Neuron (in vitro differentiated cells): ENCODE data around the gene SYT1.

Source experiments
- H2AFZ ChIP-seq: one replicate; pipeline ENCODE4 v1.6.1; 2013; ENCODE audit warnings: low read depth, mild to moderate bottlenecking, inconsistent platforms, low read length, moderate library complexity
- H3K27me3 ChIP-seq: one replicate; pipeline ENCODE4 v1.6.1; 2013; ENCODE audit warnings: low read length; ENCODE audit not compliant: insufficient read depth
- H3K36me3 ChIP-seq: one replicate; pipeline ENCODE4 v1.6.1; 2013; ENCODE audit warnings: low read length; ENCODE audit not compliant: insufficient read depth
- H3K4me1 ChIP-seq: one replicate; pipeline ENCODE4 v1.6.1; 2013; ENCODE audit warnings: low read length; ENCODE audit not compliant: insufficient read depth
- H3K4me3 ChIP-seq: 2 replicates; pipeline ENCODE4 v1.5.1; 2013; ENCODE audit warnings: mild to moderate bottlenecking, low read length, moderate library complexity
- H3K9me3 ChIP-seq: one replicate; pipeline ENCODE4 v1.6.1; 2013; ENCODE audit warnings: low read length

Gene SYT1

DNA sequence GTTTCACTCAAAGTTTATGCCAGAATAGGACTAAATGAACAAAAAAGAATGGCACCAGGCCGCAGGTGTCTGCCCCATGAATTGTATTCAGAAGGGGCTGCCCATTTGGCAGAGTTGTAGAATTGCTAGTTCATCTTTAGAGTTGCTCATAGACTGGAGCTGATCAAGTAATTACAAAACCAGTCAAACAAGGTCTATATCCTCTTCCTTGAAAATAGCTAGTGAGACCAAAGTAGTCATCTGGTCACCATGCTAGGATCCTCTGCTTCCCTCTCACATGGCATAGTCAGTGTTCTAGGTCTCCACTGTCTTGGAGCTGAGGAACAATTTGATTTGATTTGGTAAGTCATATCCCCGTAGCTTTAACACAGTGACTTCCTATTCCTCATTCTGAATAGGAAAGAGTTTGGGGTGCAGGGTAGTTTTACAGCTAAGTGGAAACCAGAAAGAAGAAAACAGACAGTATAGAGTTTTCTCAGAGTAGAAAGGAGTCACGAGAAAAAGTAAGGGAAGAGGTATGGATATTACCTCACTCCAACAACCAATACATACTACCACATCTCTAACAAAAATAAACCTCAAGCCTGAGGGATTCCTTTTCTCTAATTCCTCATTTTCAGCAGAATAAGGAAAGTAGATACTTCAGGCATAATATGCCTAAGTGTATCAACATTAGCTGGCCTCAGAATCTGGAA, 574.1 kb downstream of the SYT1 start:
- H3K4me1 ChIP-seq = no peaks in the 10 kb centered on the region
- no peaks in the 10 kb centered on the region for H3K9me3 ChIP-seq
- no peaks in the 10 kb centered on the region for H3K27me3 ChIP-seq
- H3K36me3 ChIP-seq = no peaks in the 10 kb centered on the region
- H3K4me3 ChIP-seq = no peak overlapping the region
- H2AFZ ChIP-seq = no peak overlapping the region

DNA sequence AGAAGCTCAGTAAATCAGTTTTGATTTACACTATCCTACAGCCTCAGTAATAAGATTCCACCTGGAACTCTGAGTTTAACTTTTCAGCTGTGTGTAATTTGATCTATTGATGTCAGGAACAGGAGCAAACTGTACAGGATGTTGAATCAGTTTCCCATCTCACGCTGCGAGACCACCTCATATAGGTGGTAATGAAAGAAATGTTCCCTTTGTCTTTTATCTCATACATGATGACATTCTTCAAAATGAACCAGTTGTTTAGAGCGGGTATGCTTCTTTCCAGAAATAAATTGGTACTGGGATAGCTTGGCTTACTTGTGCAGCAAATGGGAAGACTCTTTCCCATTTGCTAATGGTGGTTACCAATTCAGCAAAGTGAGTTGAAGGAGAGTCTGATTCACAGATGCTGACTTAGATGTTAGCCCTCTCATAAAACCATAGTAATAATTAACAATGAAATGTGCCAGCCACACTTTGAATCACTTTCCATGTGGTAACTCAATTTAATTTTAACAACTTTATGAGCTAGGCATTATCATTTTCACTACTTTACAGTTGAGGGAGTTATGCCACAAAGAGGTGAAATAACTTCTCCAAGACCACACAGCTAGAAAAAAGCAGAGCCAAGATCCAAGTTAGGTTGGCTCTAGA, 574.7 kb downstream of the SYT1 start:
- Histone ChIP-seq H3K36me3 (peaks cover 4% of the 10 kb centered on the region), H2AFZ (no peak overlapping the region), H3K9me3 (no peaks in the 10 kb centered on the region), H3K27me3 (no peaks in the 10 kb centered on the region), H3K4me3 (no peak overlapping the region), H3K4me1 (no peaks in the 10 kb centered on the region)

DNA sequence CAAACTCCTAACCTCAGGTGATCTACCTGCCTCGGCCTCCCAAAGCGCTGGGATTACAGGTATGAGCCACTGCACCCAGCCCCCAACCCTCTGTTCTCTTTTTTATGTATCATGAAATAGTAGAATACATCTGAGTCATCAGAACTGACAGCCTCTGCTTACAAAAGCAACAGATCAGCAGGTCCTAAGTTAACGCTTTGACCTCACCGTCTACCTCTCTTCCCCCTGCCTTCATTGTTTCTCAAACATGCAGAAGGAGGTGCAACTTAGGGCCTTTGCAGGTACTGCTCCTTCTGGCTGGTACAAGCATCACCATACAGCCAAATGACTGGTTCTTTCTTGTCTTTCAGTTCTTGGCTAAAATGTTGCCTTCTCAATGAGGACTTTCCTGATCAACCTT, 577.0 kb downstream of the SYT1 start:
- H3K36me3 ChIP-seq = peaks cover 16% of the 10 kb centered on the region
- no peak overlapping the region for H2AFZ ChIP-seq
- no peak overlapping the region for H3K4me3 ChIP-seq
- H3K27me3 ChIP-seq = no peaks in the 10 kb centered on the region
- peaks cover 2% of the 10 kb centered on the region for H3K9me3 ChIP-seq
- no peaks in the 10 kb centered on the region for H3K4me1 ChIP-seq

DNA sequence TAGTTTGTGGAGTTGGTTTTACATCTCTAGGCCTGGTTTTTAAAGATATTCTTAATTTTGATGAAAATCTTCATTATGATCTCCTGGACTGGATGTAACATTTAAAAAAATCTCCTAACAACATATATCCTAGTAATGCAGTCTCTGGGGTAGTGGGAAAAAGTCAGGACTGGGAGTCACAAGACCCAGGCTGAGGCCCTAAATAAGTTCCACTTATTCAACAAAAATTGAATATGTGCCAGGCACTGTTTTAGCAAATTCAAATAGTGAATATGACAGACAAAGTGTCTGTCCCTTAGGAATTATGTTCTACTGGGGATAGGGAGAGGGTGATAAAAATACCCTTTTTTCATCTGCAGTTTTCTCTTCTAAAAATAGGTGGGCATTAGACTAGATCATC, 577.8 kb downstream of the SYT1 start:
- Histone ChIP-seq H2AFZ (no peak overlapping the region), H3K27me3 (no peaks in the 10 kb centered on the region), H3K4me3 (no peak overlapping the region), H3K36me3 (peaks cover 16% of the 10 kb centered on the region), H3K9me3 (peaks cover 2% of the 10 kb centered on the region), H3K4me1 (peaks cover 3% of the 10 kb centered on the region)

DNA sequence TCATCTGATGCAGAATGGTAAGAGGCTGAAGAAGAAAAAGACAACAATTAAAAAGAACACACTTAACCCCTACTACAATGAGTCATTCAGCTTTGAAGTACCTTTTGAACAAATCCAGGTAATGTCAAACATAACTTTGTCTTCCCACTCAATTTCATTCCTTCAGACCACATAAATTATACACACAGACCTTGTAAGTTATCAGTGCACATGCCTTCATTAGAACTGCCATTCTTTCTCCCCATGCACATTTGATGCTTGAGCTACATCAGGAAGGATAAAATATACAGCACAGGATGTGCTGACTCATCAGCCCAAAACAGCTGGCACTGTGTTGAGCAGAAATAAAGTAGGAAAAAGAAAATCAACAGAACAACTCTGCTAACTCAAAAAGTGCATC, 579.5 kb downstream of the SYT1 start:
- Histone ChIP-seq H3K4me1 (peaks cover 3% of the 10 kb centered on the region), H3K9me3 (peaks cover 2% of the 10 kb centered on the region), H3K36me3 (peaks cover 19% of the 10 kb centered on the region), H3K4me3 (no peak overlapping the region), H2AFZ (no peak overlapping the region), H3K27me3 (no peaks in the 10 kb centered on the region)

DNA sequence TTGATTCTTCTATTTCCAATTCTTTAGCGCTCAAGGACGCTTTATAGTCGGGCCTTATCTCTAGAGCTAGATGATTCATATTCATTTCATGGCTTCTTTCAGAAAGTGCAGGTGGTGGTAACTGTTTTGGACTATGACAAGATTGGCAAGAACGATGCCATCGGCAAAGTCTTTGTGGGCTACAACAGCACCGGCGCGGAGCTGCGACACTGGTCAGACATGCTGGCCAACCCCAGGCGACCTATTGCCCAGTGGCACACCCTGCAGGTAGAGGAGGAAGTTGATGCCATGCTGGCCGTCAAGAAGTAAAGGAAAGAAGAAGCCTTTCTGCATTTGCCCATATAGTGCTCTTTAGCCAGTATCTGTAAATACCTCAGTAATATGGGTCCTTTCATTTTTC, 584.2 kb downstream of the SYT1 start:
- Histone ChIP-seq H3K4me3 (no peak overlapping the region), H2AFZ (no peak overlapping the region), H3K27me3 (no peaks in the 10 kb centered on the region), H3K36me3 (peaks cover 24% of the 10 kb centered on the region), H3K9me3 (peaks cover 5% of the 10 kb centered on the region), H3K4me1 (peaks cover 6% of the 10 kb centered on the region)

DNA sequence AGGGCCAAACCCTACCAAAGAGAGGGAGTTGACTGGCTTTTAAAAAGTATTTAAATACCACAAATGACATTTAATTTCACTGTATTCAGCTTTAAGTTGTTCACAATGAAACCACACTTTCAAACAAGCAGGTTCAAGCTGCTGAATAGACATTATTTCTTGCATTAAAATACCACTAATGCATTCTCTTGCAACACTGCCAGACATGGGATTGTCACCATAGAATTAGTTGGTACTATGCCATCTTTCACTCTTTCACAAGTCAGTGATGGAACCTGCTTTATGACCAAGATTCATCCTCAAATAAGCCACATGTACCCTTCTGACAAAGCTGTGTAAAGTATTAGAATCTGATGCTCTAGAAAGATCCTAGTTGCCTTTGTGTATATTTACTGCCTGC, 586.8 kb downstream of the SYT1 start:
- no peak overlapping the region for H3K4me3 ChIP-seq
- H3K4me1 ChIP-seq = peaks cover 6% of the 10 kb centered on the region
- no peaks in the 10 kb centered on the region for H3K27me3 ChIP-seq
- peaks cover 8% of the 10 kb centered on the region for H3K36me3 ChIP-seq
- H2AFZ ChIP-seq = no peak overlapping the region
- H3K9me3 ChIP-seq = peaks cover 3% of the 10 kb centered on the region

DNA sequence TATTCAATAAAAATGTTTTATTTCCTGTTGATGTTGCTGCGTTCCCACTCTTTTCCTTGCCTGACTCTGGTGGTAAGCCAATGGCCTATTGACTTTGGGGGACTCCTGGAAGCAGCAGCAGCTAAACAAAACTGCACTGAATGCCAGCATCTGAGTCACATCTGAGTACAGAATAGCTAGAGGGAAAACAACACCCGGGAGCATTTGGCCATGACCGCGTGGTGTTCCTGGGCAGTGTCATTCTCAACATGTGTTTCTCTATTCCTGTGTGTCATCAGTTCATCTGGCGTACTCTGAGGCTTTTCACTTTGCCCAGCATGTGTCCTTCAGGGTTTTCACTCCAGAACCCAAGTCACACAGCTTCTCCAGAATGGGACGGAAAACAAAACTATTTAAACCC, 587.4 kb downstream of the SYT1 start:
- H3K4me3 ChIP-seq = no peak overlapping the region
- H3K9me3 ChIP-seq = peaks cover 3% of the 10 kb centered on the region
- H3K27me3 ChIP-seq = no peaks in the 10 kb centered on the region
- peaks cover 7% of the 10 kb centered on the region for H3K36me3 ChIP-seq
- H3K4me1 ChIP-seq = peaks cover 4% of the 10 kb centered on the region
- H2AFZ ChIP-seq = no peak overlapping the region

DNA sequence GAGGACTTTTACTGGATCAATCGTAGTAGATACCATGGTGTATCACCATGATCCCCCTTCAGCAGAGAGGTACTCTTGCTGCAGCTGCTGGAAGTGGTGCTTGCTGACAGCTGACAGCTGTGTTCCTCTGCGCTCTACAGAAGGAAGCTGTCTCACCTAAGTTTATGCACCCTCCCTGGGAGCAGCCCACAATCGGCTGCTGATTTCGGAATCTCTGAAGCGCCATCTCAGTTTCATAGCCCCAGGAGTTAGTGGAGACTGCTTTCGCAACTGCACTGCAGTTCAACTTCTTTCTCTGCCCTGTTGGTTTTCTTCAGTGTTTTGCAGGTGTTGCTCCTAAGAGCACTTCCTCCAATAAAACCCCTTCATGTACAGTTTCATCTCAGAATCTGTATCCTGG, 588.3 kb downstream of the SYT1 start:
- Histone ChIP-seq H3K4me3 (no peak overlapping the region), H3K36me3 (peaks cover 7% of the 10 kb centered on the region), H3K27me3 (no peaks in the 10 kb centered on the region), H2AFZ (no peak overlapping the region), H3K4me1 (peaks cover 3% of the 10 kb centered on the region), H3K9me3 (peaks cover 3% of the 10 kb centered on the region)

DNA sequence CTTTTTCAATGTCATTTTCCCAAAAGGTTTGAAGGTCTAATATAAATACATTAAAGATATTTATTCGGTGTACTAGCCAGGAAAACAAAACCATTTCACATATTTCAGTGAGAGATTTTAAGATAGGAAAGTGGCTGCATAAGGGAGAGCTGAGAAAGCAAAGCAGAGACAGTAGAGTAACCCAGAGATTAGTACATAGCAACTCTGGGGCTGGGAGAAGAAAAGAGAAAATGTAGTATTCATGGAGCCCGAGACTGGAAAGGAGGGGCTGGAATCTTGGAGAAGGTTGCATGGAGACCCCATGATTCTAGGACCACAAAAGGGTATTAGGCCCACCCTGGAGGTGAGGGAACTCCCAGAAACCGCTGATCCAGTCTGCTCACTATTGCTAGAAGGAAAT, 589.2 kb downstream of the SYT1 start:
- H3K27me3 ChIP-seq = no peaks in the 10 kb centered on the region
- no peak overlapping the region for H2AFZ ChIP-seq
- peaks cover 3% of the 10 kb centered on the region for H3K9me3 ChIP-seq
- H3K4me1 ChIP-seq = peaks cover 3% of the 10 kb centered on the region
- no peak overlapping the region for H3K4me3 ChIP-seq
- H3K36me3 ChIP-seq = peaks cover 7% of the 10 kb centered on the region

DNA sequence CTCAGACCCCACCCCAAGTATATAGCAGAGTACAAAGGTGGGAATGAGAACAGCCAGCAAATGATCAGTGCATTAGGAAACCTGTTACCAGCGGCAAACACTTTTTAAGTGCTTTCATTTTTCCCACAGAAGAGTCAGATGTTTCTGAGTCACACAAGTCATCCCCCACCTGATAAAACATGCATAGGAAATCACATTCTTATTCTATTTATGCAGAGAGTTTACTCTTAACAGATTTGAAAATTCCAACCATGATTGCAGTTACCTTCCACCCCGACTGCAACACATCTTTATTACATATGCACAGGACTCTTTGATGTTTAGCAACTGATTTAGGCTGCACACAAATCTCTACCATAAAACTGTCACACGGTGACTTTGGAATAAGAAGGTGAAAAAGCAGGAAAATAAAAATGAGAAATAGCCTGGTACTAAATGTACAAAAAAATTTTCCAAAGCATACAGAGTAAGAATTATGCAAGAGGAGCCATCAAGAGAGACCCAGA, 589.8 kb downstream of the SYT1 start:
- H2AFZ ChIP-seq = no peak overlapping the region
- H3K4me3 ChIP-seq = no peak overlapping the region
- no peaks in the 10 kb centered on the region for H3K27me3 ChIP-seq
- peaks cover 3% of the 10 kb centered on the region for H3K9me3 ChIP-seq
- peaks cover 3% of the 10 kb centered on the region for H3K36me3 ChIP-seq
- peaks cover 3% of the 10 kb centered on the region for H3K4me1 ChIP-seq

DNA sequence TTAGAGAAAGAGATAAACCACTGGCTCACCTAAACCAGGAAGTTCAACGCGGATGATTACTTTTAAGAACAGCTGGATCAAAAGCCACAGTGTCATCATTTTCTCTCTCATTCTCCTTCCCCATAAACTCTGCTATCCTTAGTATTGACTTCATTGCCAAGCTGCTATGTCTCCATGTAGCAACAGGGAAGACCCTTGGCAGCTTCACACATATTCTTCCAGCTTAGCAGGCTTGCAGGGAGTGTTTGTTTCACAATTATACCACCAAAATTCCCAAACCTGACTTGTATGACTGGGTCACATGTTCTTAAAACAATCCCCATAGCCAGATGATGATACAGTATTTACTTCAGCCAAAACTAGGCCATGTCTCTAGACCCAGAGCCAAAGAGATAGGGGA, 590.7 kb downstream of the SYT1 start:
- Histone ChIP-seq H3K4me3 (no peak overlapping the region), H3K27me3 (no peaks in the 10 kb centered on the region), H3K36me3 (no peaks in the 10 kb centered on the region)

DNA sequence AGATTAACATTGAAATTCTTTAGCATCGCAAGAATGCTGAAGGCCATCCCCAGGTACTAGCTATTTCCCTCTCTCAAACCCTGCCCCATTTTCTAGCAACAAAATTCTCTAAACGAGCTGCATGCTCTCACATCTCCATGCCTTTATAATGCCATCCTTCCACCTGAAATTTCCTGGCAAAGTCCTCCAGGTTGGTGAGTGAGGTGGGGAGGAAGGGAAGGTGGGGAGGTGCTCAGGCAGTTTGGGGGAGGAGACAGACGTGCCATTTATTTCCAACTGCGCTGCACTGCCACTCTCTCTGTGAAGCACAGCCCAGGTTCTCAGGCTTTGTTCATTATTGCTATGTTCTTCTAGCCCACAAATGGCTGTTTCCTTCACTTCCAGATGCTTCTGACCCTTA, 617.7 kb downstream of the SYT1 start:
- Histone ChIP-seq H3K4me3 (no peak overlapping the region), H3K27me3 (no peaks in the 10 kb centered on the region), H3K9me3 (no peaks in the 10 kb centered on the region), H3K4me1 (no peaks in the 10 kb centered on the region), H2AFZ (no peak overlapping the region), H3K36me3 (no peaks in the 10 kb centered on the region)

More for the DNA sequence above, 590.7 kb downstream of the SYT1 start:
- Histone ChIP-seq H3K9me3 (peaks cover 3% of the 10 kb centered on the region), H3K4me1 (peaks cover 3% of the 10 kb centered on the region), H2AFZ (no peak overlapping the region)
